A549 treated with RU486 at 1 μM for 4 hours (cell line): ENCODE results near the gene PSMA1. TPM values are rescaled to one million over a fixed set of nuclear protein-coding genes. Genes with fewer than 3 reads are reported as not detected.

Experiments
- total RNA-seq: library from RNA; stranded (reverse); fragments of 200-300 nt; extraction: Qiagen RNA extraction; gene quantifications from 5 replicates; pipeline ENCODE4 v1.2.3, GENCODE V29; 2022; ENCODE audit warnings: low read depth

PSMA1 gene
- total RNA-seq: 143 to 197 TPM (median 194 TPM) in 5 replicates

GRCh38 chr11:14519917-14520746, at the start of gene PSMA1:
Gene PSMA1, minus strand, starts transcription at chr11:14520386. Its CDS starts 87 bp downstream, at chr11:14520299.

GRCh38 chr11:14499560-14500180, 20.5 kb downstream of the PSMA1 start, which contains the start of gene COPB1:
Gene COPB1, minus strand, starts transcription at chr11:14499811. Its CDS starts 883 bp downstream, at chr11:14498928.

Other genes with a start within 250 kb of the PSMA1 start
- gene RRAS2, start 161.2 kb downstream of the PSMA1 start, total RNA-seq: 46.8 to 62.6 TPM (median 57.3 TPM) in 5 replicates
- gene COPB1, start 20.6 kb downstream of the PSMA1 start, total RNA-seq: 97.7 to 124 TPM (median 112 TPM) in 5 replicates
- 1.5 to 2.6 TPM (median 2.4 TPM) in 5 replicates for gene PDE3B, start 123.4 kb upstream of the PSMA1 start, total RNA-seq